Suprapubic skin (tissue), 4 donors: Measurements from ENCODE around the gene CASTOR1. TPM values are rescaled to one million over a fixed set of nuclear protein-coding genes. Genes with fewer than 3 reads are reported as not detected.

Experiments
- DNase-seq, 2 donors: peaks; one replicate each; pipeline ENCODE4 v3.0.0-alpha.2; 2019; ENCODE audit warnings: low spot score in 2 of 2
- H3K27ac ChIP-seq: fragments of 200-600 bp; sonication (generic); one replicate; pipeline ENCODE4 v1.5.1; 2019
- H3K27me3 ChIP-seq: fragments of 200-600 bp; sonication (generic); one replicate; pipeline ENCODE4 v1.5.1; 2019
- H3K36me3 ChIP-seq: fragments of 200-600 bp; sonication (generic); one replicate; pipeline ENCODE4 v1.5.1; 2019
- H3K4me1 ChIP-seq: fragments of 200-600 bp; sonication (generic); one replicate; pipeline ENCODE4 v1.5.1; 2019
- H3K4me3 ChIP-seq: fragments of 200-600 bp; sonication (generic); one replicate; pipeline ENCODE4 v1.5.1; 2019; ENCODE audit warnings: mild to moderate bottlenecking
- H3K9me3 ChIP-seq: fragments of 200-600 bp; sonication (generic); one replicate; pipeline ENCODE4 v1.5.1; 2019
- EP300 ChIP-seq: sonication (generic); formaldehyde crosslinking; IDR thresholded peaks from one replicate; pipeline ENCODE4 v1.6.1; 2017; ENCODE audit warnings: antibody characterized with exemption
- POLR2A ChIP-seq, 2 donors: fragments of 450-650 bp; IDR thresholded peaks; one replicate each; pipeline ENCODE4 v1.6.1; 2017; ENCODE audit warnings: antibody characterized with exemption in 2 of 2, mild to moderate bottlenecking in 2 of 2, moderate library complexity in 2 of 2
- POLR2AphosphoS5 ChIP-seq, 3 donors: sonication (generic); formaldehyde crosslinking; IDR thresholded peaks; one replicate each; pipeline ENCODE4 v1.6.1; 2017; ENCODE audit warnings: antibody characterized with exemption in 3 of 3
- WGBS: methylation state at CpG from one replicate; pipeline ENCODE4 v1.1.5; 2018; 5-methylcytosine and 5-hydroxymethylcytosine counted together
- total RNA-seq, 4 donors: library from RNA; depleted of rRNA; stranded (reverse); fragments of >200 nt; gene quantifications; one replicate each; pipeline ENCODE4 v1.1.0, GENCODE V29; 2016
- TF ChIP-seq, protein P1 (sequence below), 2 donors: fragments of 200-600 bp in 1 of 2; fragments of 450-650 bp in 1 of 2; sonication (generic) in 1 of 2; IDR thresholded peaks; one replicate each; pipeline ENCODE4 v1.5.1; 2016 to 2019; ENCODE audit warnings: antibody characterized with exemption in 2 of 2, mild to moderate bottlenecking in 1 of 2, moderate library complexity in 1 of 2

Gene CASTOR1
- total RNA-seq, 4 donors from 2014 or later: 16.3 to 22.8 (median 20.6) TPM

DNA sequence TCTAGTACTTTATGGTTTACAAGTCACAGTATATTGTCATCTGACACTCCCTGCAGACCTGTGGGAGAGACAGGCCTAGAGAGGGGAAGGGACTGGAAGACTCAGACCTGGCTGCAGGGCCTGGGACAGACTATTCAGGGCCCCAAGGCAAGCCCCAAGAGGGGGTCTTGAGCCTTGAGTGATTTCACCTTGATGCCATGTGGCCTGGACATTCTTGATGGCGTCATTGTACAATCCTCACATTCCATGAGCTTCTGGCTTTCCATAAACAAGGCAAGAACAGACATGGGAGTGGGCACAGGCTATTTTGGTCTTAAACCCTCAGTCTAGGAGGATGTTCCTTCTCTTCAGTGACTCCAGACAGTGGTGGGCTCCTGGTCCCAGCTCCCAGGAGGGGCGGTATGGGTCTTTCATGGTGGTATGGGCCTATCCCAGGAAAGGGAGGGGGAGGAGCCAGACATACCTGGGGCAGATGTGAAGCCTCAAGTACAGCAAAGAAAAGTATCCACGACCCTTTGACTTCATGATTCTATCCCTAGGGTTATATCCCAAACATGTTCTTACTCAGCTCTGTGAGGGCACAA is 39.3 kb upstream of the CASTOR1 start:
- Histone ChIP-seq H3K27ac (no peak overlapping the region), H3K4me1 (peaks cover 35% of the 10 kb centered on the region), H3K9me3 (no peaks in the 10 kb centered on the region), H3K27me3 (no peaks in the 10 kb centered on the region), H3K36me3 (peaks cover 24% of the 10 kb centered on the region), H3K4me3 (no peak overlapping the region)
- no peak for DNase-seq
- TF ChIP-seq POLR2A (IDR thresholded peaks at IDR 0.05) (no peak), POLR2AphosphoS5 (IDR thresholded peaks at IDR 0.05) (no peak), EP300 (no peak)
- TF ChIP-seq, protein P1, sequence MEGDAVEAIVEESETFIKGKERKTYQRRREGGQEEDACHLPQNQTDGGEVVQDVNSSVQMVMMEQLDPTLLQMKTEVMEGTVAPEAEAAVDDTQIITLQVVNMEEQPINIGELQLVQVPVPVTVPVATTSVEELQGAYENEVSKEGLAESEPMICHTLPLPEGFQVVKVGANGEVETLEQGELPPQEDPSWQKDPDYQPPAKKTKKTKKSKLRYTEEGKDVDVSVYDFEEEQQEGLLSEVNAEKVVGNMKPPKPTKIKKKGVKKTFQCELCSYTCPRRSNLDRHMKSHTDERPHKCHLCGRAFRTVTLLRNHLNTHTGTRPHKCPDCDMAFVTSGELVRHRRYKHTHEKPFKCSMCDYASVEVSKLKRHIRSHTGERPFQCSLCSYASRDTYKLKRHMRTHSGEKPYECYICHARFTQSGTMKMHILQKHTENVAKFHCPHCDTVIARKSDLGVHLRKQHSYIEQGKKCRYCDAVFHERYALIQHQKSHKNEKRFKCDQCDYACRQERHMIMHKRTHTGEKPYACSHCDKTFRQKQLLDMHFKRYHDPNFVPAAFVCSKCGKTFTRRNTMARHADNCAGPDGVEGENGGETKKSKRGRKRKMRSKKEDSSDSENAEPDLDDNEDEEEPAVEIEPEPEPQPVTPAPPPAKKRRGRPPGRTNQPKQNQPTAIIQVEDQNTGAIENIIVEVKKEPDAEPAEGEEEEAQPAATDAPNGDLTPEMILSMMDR (IDR thresholded peaks at IDR 0.05): no peak
- 78% methylated on average over 3 of the region's 3 CpGs for WGBS

DNA sequence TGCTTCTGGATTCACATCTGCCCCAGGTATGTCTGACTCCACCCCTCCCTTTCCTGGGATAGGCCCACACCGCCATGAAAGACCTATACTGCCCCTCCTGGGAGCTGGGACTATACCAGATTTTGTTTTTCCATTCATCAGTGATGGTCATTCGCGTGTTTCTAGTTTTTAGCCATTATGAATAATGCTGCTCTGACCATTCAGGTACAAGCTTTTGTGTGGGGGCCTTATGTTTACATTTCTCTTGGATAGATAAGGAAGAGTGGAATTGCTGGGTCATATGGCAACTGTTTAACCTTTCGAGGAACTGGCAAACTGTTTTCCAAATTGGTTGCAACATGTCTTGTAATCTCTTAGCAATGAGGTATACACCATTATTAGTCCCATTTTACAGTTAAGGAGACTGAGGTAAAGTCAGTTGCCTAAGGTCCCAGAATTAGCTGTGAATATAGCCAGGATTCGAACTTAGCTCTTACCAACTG is 38.6 kb upstream of the CASTOR1 start:
- 67% methylated on average over 5 of the region's 5 CpGs for WGBS
- TF ChIP-seq, protein P1 (IDR thresholded peaks at IDR 0.05): no peak
- no peak for TF ChIP-seq EP300
- no peak for TF ChIP-seq POLR2AphosphoS5 (IDR thresholded peaks at IDR 0.05)
- TF ChIP-seq POLR2A (IDR thresholded peaks at IDR 0.05): no peak

DNA sequence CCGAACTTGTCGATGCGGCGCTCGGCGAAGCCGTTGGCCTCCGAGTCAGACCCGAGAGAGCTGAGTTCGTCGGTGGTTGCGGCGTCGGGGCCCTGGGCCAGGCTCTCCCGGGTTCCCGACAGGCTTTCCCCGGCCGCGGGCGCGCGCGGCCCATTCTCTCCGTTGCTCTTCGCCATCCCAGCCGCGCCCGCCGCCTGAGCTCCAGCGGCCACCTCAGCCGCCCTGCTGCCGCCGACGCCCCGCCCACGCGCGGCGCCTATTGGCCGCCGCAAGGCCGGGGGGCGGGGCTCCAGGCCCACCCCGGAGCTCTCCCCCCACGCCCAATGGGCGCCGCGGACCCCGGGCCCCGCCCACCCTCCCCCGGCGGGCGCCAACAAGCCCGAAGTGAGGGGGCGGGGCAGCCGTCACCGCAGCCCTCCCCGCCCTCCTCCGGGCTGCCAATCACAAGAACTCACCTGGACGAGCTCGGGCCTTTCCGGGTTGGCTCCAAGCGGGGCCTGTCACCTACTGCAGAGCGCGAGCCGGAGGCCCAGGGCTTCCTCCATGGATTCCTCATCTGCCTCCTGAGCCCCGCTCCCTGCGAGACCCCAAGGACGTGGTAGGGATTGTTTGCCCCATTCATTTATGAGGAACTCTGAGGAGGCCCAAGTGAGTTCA is 37.5 kb upstream of the CASTOR1 start, which contains the start of gene TBC1D10A:
TBC1D10A (minus strand) TSS at position 236 of the 657 bp plus-strand sequence; CDS start at position 176, 60 bp downstream.
- 0% methylated on average over 4 of the region's 69 CpGs for WGBS
- DNase-seq: peak; percentile 91 to 93
- Histone ChIP-seq H3K4me3 (peak within 1 kb of the TSS; percentile 73), H3K9me3 (no peaks in the 10 kb centered on the region), H3K27ac (peak within 1 kb of the TSS; percentile 86), H3K27me3 (no peaks in the 10 kb centered on the region), H3K4me1 (peaks cover 40% of the 10 kb centered on the region), H3K36me3 (peaks cover 7% of the 10 kb centered on the region)
- no peak for TF ChIP-seq EP300
- TF ChIP-seq POLR2AphosphoS5 (IDR thresholded peaks at IDR 0.05): peak in 1 of 3 donors; percentile 18
- TF ChIP-seq, protein P1 (IDR thresholded peaks at IDR 0.05): no peak
- TF ChIP-seq POLR2A (IDR thresholded peaks at IDR 0.05): peak in 1 of 2 donors; percentile 74

More for the DNA sequence above, 38.6 kb upstream of the CASTOR1 start:
- H3K9me3 ChIP-seq: no peaks in the 10 kb centered on the region
- H3K4me1 ChIP-seq: peaks cover 35% of the 10 kb centered on the region
- peak overlapping the region; percentile 86 for H3K27ac ChIP-seq
- H3K4me3 ChIP-seq: no peak overlapping the region
- no peak for DNase-seq
- H3K27me3 ChIP-seq: no peaks in the 10 kb centered on the region
- H3K36me3 ChIP-seq: peaks cover 18% of the 10 kb centered on the region

DNA sequence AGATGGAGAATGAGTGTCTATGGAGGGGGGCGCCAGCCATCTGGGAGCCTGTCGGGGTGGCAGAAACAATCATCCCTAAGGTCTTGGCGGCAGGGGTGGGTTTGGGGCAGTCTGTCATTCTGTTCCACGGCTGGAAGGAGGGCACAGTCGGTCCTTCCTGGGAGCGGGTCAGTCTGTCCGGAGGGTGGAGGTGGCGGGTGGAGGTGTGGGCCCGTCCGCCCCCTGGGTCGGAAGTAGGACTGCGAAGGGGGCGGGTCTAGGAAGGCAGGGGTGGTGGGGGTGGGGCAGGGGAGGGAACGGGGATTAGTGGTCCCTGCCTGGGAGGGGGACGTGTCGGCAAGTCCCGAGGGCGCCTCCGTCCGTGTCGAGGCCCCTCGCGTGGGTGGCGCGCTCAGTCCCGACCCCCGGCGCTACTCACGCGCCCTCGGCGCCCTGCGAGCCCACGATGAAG is 37.0 kb upstream of the CASTOR1 start:
- Histone ChIP-seq H3K36me3 (peaks cover 2% of the 10 kb centered on the region), H3K27me3 (no peaks in the 10 kb centered on the region), H3K27ac (peak overlapping the region; percentile 86), H3K9me3 (no peaks in the 10 kb centered on the region), H3K4me3 (peak overlapping the region; percentile 73), H3K4me1 (peaks cover 46% of the 10 kb centered on the region)
- TF ChIP-seq POLR2A (IDR thresholded peaks at IDR 0.05) (no peak), POLR2AphosphoS5 (IDR thresholded peaks at IDR 0.05) (no peak), EP300 (no peak)
- TF ChIP-seq, protein P1 (IDR thresholded peaks at IDR 0.05): no peak
- DNase-seq: peak in 1 of 2 donors; percentile 80
- 0% methylated on average over 12 of the region's 34 CpGs for WGBS

DNA sequence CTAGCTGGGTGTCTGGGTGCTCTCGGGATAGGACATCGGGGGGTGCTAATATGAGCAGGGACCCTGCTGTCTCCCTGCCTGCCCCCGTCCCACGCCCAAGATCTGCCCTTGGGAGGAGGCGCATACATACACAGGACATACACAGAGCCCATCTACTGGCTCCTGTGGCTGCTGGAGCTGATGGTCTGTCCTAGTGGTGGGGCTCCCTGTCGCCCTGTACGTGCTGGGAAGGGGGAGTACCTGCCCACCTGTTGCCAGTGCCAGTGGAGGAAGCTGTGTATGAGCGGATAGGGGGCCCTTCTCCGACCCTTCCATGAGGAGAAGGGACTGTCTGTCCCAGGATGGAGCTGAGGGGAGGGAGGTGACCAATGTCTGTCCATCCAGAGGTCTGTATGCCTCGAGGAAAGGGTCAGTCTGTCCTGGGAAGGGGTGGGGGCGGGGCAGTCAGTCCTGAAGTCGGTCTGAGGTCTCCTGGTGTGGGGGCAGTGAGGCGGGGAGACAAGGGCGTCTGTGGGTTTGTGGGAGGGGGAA is 36.5 kb upstream of the CASTOR1 start:
- Histone ChIP-seq H3K9me3 (no peaks in the 10 kb centered on the region), H3K27ac (peak overlapping the region; percentile 86), H3K4me3 (peak overlapping the region; percentile 73), H3K4me1 (peaks cover 51% of the 10 kb centered on the region), H3K27me3 (no peaks in the 10 kb centered on the region), H3K36me3 (no peaks in the 10 kb centered on the region)
- WGBS: 16% methylated on average over 8 of the region's 14 CpGs
- TF ChIP-seq EP300 (no peak), POLR2A (IDR thresholded peaks at IDR 0.05) (no peak), POLR2AphosphoS5 (IDR thresholded peaks at IDR 0.05) (no peak)
- TF ChIP-seq, protein P1 (IDR thresholded peaks at IDR 0.05): no peak
- no peak for DNase-seq
